IPS DF 19.7 (cell line): ENCODE data around the gene CRY1.
"Not testable (repeated sequence)": the region's sequence is repeated elsewhere in the genome, so short reads cannot be mapped to it uniquely, and the experiment has no call there.

Source experiments
- DNase-seq: peaks from one replicate; pipeline ENCODE4 v3.0.0-alpha.2; 2013; ENCODE audit warnings: low read depth, low spot score

The CRY1 gene

DNA sequence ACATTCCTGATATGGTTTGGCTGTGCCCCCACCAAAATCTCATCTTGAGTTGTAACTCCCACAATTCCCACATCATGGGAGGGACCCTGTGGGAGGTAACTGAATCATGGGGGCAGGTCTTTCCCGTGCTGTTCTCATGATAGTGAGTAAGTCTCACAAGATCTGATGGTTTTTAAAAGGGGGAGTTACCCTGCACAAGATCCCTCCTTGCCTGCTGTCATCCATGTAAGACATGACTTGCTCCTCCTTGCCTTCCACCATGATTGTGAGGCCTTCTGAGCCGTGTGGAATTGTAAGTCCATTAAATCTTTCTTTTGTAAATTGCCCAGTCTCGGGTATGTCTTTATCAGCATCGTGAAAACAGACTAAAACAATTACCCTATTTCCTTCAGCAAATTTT is 90.7 kb downstream of the CRY1 start:
- DNase-seq, result not testable (repeated sequence)

DNA sequence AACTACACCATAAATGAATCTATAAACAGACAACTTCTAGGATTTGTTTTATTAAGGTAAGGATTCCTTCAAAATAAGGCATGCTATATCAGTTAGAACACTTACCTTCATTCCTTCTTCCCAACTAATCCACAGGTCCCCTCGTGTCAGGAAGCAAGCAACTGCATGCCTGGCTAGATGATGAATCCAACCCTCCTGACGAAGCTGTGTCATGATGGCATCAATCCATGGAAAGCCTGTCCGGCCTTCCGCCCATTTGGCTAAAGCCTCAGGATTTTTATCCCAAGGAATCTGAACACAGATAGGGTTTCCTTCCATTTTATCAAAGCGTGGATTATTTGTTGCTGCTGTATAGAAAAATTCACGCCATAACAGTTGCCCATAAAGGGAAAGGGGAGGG is 93.9 kb downstream of the CRY1 start:
- no peak for DNase-seq

DNA sequence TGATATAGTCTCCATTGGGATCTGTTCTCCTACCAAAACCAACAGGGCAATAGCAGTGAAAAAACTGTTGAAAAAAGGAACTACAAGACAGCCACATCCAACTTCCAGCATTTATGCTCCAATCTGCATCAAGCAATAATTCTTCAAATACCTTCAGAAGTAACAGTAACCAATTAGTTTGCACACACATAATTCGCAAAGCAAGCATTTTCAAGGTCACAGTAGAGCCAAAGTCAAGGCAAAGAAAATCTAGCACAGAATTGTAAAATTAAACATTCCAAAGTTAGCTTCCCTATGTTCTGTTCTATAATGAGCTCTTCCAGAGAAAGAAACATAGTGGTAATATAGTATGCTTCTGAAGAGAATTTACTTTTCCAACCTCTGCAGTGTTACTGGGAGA is 95.4 kb downstream of the CRY1 start:
- no peak for DNase-seq

DNA sequence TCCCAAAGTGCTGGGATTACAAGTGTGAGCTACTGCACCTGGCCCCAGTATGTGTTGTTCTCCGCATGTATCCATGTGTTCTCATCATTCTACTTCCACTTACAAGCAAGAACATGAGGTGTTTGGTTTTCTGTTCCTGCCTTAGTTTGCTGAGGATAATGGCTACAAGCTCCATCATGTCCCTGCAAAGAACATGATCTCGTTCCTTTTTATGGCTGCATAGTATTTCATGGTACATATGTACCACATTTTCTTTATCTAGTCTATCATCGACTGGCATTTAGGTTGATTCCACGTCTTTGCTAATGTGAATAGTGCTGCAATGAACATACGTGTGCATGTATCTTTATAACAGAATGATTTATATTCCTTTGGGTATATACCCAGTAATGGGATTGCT is 97.2 kb downstream of the CRY1 start:
- DNase-seq, result not testable (repeated sequence)

DNA sequence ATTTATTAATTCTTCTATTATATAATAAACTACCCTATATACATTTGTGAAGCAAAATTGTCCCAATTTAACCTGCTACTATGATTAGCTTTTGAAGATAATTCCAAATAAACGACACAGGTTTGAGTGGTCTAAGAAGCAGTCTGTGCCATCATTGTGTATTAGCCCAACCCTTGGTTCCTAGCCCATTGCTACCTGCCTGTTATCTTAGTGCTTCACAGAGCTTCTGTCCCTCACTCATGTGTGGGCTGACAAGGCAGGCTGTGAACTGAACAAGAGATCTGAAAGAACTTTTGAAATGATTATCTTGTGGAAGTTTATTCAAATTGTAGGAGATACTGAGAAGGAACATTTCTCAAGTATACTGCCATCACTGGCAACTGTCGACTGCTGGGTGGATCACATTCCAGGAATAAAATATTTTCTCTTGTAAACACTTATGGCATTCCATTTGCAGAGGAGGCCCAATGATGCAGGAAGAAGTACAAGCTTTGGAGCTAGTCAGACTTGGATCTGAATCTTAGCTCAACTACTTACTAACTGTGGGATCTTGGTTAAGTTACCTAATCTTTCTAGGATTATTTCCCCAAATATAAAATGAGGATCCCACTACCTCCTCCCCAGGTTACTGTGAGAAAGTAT is 98.6 kb downstream of the CRY1 start:
- DNase-seq, result no peak

DNA sequence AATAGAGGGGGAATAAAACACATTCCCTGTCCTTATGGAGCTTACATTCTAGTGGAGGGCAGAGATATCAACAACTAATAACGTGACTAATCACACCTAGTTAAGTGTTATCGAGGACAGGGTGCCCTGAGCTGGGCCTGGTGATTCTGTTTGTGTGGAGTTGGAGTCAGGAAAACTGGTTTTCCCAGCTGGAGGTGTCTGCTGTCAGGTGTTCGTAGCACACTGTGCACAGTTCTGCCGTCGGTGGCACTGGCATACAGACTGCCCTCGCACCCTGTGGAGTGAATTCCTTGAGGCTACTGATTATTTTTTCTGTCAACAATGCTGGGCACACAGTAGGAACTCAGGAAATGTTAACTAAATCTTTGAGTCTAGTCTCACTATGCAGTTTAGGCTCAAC is 105.5 kb downstream of the CRY1 start:
- no peak for DNase-seq

DNA sequence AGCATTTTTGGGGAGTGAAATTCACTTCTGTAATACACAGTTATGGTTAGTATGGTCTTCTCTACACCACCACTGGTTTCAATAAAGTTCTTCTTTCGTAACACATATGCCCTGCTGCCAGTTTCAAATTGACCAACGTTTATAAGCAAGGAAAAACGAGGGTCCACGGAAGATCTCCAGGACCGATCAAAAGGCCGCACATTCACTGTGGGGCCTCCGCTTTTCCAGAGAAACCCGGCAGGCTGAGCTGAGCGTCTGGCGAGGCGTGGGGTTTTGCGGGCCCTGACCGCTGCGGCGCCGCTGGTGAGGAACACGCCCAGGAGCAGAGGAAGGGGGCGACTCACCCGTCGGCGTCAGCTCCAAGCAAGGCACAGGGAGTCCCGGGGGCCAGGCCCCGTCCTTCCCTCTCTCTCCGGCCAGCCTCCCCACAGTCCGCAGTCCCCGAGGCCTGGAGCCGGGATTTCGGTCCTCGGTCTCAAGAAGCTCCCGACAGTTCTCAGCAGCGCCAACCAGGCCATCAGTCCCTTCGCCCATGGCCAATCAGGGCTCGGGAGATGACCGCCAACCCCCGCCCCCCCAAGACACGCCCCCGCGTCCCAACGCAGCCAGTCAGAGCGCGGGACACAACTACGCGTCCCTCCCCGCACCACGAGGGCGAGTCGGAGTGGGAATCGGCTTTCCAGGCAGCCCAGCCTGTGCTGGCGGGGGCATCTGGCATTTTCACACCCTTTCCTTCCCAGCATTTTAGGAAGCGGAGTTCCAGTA is 106.5 kb downstream of the CRY1 start, which contains the start of gene MTERF2:
MTERF2 (minus strand) TSS at position 522 of the 765 bp plus-strand sequence. CDS start 8,432 bp downstream, outside the sequence.
- peak; percentile 78 for DNase-seq

DNA sequence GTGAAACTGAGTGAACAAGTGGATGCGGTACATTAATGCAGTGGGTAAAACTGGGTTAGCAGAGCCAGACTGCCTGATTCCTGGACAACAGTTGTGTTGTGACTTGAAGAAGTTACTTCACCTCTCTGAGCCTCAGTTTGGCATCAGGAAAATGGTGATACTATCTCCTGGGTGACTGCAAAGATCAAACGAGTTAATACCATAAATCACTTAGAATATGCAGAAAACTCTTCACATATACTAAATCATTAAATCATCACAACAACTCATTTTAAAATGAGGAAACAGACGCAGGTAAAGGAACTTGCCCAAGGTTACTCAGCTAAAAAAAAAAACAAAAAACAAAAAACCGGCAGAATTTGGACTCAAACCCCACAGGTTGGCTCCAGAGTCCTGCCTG is 107.2 kb downstream of the CRY1 start:
- DNase-seq, result no peak

DNA sequence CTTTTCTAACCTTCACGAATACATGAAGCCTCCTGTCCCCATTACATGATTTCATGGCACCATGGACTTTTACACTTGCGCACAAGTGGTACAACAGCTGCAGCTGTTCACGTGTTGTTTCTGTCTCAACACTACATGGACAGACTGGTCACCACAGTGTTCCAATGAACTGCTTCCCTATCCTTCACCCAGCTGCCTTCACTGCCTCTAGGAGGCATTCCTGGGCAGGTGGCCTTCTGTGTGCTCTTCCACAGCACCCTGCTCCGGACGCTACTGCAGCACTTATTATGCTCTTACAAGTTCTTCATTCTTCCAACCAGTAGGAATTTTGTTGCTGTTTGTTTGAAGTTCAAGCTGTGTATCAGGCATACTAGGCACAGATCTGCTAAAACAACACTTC is 107.9 kb downstream of the CRY1 start:
- no peak for DNase-seq

DNA sequence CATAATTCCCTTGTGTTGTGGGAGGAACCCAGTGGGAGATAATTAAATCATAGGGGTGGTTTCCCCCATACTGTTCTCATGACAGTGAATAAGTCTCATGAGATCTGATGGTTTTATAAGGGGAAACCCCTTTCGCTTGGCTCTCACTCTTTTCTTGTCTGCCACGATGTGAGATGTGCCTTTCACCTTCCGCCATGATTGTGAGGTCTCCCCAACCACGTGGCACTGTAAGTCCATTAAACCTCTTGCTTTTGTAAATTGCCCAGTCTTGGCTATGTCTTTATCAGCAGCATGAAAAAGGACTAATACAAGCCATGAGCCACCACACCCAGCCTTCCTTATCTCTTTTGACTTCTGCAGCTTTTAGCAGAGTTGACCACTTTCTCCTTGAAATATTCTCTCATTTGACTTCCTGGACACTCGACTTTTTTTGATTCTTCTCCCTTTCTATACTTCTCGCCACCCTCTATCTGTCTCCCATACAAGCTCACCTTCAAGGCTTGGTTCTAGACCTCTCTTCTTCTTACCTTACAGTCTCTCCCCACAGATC is 108.7 kb downstream of the CRY1 start:
- no peak for DNase-seq

DNA sequence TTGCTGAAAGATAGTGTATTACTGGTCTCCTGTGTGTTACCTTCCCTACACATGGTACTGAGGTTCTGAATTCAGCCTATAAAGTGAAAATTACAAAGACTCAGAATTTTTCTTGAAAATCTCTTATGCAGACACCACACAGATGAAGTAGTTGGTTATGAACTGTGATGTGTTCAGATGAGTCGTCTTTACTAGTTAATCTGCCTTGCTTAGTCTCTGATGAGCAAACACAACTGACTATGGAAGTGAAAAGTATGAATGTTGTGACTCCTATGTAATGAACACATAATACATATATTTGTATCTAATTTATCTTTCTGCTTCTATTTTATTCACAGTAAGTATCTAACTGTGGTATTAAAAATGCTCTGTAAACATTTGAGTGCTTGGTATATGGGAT is 111.1 kb downstream of the CRY1 start:
- DNase-seq, result no peak

DNA sequence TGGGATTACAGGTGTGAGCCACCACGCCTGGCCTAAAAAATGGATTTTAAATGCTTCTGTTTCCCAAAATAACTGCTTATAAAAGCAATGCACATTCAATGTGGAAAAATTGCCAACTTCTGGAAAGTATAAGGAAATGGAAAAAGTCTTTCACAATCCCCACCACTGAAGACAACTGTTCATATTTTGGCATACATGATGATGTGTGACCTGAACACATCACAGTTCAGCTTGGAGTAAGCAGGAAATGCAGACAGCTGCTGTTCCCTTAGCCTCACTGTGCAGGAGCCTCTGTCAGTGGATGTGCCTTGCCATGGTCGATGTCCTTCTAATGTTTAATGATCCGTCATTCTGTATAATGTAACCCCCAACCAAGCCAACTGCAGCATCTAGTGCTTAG is 111.6 kb downstream of the CRY1 start:
- no peak for DNase-seq

DNA sequence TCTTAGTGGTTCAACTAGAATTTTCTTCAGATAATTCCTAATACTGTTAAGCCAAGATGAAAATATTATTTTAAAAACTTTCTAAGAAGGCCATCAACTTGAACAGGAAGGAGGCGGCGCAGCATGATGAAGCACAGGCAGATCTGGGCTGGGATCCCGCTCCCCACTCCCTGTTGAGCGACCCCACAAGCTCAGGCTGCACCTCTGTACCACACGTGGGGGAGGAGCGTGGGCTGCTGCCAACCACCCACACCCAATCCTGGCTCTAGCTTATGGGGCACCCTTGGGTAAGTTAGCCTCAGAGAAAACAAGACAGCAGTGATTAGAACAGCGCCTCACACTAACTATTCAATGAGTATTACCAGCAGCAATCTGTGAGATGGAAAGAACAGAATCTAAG is 112.4 kb downstream of the CRY1 start:
- no peak for DNase-seq

DNA sequence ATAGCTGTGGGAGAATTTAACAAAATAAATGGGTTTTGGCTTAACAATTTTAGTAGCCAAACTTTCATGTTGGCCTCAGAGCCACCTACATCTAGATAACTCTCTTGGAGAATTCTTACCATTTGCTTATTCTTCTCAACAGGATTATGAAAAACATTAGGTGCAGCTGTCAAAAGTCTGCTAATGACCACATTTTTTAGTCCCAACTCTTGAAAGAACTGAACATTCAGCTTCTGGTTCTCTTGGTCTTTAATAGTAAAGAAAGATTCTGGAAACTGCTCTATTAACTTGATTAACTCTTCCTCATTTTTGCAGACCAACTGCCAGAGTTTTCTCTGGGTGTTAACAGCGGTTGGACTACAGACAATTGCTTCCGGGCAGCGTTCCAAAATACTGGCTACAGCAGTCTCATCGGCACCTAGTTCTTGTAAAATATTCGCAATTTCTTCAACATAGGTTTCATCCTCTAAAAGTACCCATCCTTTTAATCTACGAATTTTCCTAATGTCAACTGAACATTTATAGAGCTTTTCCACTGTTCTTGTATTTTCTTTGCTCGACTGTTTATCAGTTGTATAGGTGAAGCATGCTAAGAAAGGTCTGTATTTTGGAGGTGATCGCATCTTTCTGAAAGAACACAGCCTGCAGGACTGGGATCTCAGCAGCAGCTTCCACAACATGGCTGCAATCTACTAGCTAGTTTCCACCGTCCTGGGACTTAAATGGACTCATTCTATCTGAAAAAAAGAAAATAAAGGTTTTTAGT is 115.1 kb downstream of the CRY1 start:
- no peak for DNase-seq

DNA sequence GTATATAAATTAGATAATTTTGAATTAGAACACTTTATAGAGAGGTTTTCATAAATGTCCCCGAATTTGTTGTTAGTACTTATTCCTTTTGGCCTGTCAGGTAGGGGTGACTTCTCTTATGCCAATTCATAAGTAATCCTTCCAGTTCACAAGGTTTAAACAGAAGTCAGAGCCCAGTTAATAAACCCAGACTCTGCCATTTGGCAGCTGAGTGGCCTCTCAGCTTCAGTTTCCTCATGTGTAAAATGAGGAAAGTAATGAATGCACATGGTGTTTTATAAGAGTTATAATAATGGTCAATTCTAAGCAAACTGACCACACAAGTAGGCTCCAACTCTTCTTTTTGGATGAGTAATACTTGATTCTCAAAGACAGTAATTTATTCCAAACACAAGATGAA is 116.7 kb downstream of the CRY1 start:
- no peak for DNase-seq

DNA sequence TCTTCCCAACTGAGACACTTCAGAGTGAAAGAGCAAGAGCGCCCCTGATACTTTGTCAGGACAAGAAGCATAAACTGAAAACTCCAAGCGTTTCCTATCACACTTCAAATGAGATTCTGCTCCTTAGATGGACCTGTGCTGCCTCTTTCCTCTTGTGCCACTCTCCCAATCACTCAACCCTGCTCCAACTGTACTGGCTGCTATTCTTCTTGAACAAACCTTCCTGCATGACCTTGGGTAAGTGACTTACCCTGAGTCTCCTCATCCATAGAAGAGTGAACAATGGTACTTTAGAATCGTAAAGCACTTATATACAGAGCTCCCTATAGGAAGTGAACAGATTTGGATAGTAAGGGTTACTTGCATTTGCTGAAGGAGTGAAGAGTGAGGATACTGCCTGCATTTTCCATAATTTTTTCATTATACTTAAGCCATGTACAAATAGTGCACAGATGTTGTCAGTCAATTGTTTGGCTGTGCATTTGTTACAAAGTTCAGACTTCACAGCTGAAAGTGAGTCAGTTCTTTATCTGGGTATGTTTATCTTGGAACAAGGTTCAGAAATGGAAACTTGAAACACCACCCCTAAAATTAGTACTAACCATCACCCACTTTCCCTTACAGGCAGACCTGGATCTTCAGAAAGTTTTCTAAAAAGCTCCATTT is 117.2 kb downstream of the CRY1 start:
- no peak for DNase-seq

DNA sequence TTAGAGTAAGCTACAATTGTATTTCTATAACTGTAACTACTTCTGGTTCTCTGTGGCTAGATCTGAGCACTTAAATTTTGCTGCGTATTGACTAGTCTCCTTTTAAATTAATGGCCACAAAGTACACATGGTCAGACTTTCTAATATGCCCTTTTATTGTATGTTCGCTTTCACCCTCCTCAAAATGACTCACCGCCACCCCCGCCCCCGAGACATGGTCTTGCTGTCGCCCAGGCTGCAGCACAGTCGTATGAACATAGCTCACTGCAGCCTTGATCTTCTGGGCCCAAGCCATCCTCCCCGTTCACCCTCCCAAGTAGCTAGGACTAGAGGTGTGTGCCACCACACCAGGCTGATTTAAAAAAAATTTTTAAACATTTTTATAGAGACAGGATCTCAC is 118.3 kb downstream of the CRY1 start:
- no peak for DNase-seq

DNA sequence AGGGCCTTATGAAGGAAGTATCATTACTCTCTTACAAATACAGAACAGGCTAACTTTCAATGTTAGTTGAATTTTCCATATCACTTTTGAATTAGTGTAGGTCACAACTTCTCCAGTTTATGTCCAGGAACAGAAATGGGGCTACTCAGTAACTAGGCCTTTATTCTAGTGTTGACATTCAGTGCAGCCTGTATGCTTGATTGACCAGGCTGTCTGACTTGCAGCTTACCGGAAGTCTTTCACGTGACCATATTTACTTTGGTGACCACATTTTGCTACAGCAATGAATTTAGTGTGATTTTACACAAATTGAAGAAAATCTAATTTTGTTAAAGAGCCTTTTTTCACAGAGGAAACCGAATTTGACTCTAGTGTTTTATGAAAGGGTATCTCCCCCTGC is 118.8 kb downstream of the CRY1 start:
- DNase-seq, result no peak

DNA sequence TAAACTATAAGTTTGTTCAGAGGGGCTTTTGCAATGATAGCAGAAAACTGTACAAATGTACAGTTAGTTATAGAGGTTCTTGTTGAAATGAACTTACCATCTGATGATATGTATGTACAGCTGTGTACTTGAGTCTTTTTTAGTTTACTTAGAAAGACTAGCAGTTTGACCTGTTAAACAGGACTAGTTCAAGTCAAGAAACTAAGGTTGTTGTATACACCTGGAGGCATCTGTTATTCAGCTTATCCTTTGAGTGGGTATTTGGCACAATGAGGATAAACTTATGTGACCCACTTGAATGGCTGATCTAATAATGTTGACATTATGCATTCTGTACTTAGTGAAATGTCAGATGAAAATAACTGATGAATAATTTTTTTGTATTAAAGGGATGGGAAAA is 119.8 kb downstream of the CRY1 start:
- no peak for DNase-seq

DNA sequence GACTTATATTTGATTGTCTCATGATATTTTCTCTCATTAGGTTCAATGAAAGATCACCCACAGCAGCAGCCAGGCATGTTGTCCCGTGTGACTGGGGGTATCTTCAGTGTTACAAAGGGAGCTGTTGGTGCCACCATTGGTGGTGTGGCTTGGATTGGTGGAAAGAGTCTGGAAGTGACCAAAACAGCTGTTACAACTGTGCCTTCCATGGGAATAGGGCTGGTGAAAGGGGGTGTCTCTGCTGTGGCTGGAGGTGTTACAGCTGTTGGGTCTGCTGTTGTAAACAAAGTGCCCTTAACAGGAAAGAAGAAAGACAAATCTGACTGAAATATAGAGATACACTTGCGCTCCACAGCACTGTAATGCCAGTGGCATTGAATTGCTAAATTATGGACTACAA is 122.3 kb downstream of the CRY1 start:
- DNase-seq, result no peak

DNA sequence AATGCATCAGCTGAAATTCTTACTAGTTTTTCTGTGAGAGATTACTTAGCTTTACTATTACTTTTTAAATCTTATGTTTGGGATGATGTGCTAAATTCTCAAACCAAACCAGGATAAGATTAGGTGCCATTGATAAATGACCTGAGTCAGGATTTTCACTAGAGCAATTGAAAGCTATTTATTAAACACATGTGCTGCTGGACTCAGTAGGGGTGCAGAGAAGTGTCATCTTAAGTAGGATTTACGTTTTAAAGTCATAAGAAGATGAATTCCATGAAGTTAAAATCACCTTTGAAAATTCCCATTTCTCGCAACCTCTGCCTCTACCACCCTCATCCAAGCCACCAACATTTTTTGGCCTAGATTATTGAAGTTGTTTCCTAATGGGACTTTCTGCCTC is 128.8 kb downstream of the CRY1 start:
- no peak for DNase-seq

DNA sequence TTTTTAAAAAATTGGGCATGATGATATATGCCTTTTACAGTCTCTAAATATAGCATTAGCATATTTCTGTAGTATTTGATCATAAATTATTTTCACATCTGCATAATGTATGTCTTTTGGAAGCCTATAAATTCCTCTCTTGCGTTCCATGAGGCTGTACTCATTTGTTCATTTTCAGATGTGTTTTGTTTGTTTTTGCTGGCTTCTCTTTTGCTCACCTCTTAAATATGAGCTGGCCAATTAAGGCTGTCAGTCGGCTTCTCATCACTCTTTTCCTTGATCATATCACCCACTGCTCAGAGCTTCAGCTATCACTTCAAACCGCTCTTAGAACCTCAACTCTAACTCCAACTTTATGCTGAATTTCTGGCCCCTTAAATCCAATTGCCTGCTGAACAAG is 131.1 kb downstream of the CRY1 start:
- DNase-seq, result no peak
